ENCODE results near the gene ZNF710. TPM values are rescaled to one million over a fixed set of nuclear protein-coding genes. Genes with fewer than 3 reads are reported as not detected.

ZNF710 gene
- total RNA-seq, 1 donor from 2014 or later: 24.2 TPM

DNA sequence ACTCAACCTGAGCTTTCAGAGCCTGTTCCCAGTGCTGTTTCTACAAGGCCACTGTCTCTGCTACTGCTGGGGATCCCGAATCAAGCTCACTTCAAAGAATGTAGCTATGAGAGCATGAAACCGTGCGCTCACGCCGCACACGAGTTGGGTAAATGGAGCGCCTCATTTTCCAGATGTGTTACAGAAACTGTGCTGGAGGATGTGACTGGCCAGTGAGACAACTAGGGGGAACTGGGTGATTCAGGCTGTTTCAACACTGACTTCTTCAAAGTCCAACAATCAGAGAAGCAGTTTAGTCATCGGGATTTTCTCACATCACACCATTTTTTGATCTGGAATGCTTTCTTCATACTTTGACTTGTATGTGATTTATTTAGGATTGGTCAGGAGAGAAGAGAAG is 3.5 kb downstream of the ZNF710 start:
- TF ChIP-seq, protein P1, sequence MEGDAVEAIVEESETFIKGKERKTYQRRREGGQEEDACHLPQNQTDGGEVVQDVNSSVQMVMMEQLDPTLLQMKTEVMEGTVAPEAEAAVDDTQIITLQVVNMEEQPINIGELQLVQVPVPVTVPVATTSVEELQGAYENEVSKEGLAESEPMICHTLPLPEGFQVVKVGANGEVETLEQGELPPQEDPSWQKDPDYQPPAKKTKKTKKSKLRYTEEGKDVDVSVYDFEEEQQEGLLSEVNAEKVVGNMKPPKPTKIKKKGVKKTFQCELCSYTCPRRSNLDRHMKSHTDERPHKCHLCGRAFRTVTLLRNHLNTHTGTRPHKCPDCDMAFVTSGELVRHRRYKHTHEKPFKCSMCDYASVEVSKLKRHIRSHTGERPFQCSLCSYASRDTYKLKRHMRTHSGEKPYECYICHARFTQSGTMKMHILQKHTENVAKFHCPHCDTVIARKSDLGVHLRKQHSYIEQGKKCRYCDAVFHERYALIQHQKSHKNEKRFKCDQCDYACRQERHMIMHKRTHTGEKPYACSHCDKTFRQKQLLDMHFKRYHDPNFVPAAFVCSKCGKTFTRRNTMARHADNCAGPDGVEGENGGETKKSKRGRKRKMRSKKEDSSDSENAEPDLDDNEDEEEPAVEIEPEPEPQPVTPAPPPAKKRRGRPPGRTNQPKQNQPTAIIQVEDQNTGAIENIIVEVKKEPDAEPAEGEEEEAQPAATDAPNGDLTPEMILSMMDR (IDR thresholded peaks at IDR 0.05): no peak
- H3K4me1 Mint-ChIP-seq (ENCODE audit: unreplicated experiment): peaks cover 33% of the 10 kb centered on the region
- no peak overlapping the region for H3K4me3 Mint-ChIP-seq (ENCODE audit: unreplicated experiment)
- no peak for DNase-seq (ENCODE audit: extremely low spot score, unreplicated experiment)
- H3K27ac Mint-ChIP-seq (ENCODE audit: unreplicated experiment): peak overlapping the region; percentile 19
- no peaks in the 10 kb centered on the region for H3K9me3 Mint-ChIP-seq (ENCODE audit: unreplicated experiment)
- no peaks in the 10 kb centered on the region for H3K27me3 Mint-ChIP-seq (ENCODE audit: unreplicated experiment)
- no peaks in the 10 kb centered on the region for H3K36me3 Mint-ChIP-seq (ENCODE audit: unreplicated experiment)

DNA sequence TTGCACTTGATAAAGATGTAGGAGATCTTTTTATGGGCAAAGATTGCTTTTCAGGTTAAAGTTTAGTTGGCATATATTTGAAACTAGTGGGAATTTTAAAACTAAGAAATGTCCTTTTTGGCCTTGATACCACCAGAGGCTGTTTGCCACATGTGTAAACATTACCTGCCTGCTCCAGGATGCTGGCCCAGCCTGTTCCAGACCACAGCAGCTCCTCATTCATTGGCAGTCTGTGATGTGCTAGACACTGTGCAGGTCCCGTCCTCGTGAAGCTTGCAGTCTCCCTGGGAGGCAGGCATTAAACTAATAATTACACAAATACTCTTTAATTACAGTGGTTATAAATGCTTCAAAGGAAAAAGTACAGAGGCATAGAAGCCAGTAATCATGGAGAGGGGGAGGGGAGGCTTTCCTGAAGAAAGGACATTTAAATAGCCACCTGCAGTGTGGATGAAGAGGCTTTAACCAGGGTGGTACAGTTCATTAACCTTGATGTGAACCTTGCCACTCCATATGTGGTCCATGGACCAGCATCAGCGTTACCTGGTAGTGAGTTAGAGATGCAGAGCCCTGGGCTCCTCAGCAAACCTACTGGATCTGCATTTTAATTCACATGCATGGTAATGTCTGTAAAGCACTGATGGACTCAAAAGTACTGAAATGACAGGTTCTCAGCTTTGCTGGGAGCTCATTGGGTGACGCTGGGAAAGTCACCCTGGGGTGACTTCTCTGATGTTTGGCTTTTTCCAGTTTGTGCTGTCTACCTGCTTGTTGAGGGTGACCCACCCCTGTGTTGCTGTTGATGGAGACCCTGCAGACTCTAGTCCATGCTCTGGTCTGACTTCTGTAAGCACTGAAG is 5.3 kb downstream of the ZNF710 start:
- Mint-ChIP-seq H3K27me3 (ENCODE audit: unreplicated experiment) (no peaks in the 10 kb centered on the region), H3K36me3 (ENCODE audit: unreplicated experiment) (peaks cover 3% of the 10 kb centered on the region), H3K4me1 (ENCODE audit: unreplicated experiment) (peaks cover 24% of the 10 kb centered on the region), H3K9me3 (ENCODE audit: unreplicated experiment) (peaks cover 3% of the 10 kb centered on the region), H3K27ac (ENCODE audit: unreplicated experiment) (no peak overlapping the region), H3K4me3 (ENCODE audit: unreplicated experiment) (no peak overlapping the region)
- TF ChIP-seq, protein P1 (IDR thresholded peaks at IDR 0.05): no peak
- no peak for DNase-seq (ENCODE audit: extremely low spot score, unreplicated experiment)

DNA sequence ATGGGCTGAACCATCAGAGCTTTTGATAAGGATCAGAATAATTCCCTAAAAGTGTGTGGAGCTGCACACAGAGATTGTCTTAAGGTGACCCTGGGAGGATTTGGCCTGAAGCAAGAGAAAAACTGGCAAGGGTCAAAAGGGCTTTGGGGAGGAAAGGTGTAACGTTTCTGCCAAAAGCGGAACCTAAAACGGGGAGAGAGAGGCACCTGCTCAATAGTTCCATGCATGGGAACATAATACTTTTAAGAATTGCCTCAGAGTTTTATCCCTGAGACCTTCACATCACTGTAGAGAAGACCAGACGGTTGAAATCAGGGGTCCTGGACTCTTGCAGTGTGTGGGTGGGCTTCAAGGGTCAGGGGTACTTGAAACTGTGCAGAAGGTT is 5.9 kb downstream of the ZNF710 start:
- Mint-ChIP-seq H3K4me1 (ENCODE audit: unreplicated experiment) (peaks cover 24% of the 10 kb centered on the region), H3K27ac (ENCODE audit: unreplicated experiment) (no peak overlapping the region)
- no peak for DNase-seq (ENCODE audit: extremely low spot score, unreplicated experiment)

DNA sequence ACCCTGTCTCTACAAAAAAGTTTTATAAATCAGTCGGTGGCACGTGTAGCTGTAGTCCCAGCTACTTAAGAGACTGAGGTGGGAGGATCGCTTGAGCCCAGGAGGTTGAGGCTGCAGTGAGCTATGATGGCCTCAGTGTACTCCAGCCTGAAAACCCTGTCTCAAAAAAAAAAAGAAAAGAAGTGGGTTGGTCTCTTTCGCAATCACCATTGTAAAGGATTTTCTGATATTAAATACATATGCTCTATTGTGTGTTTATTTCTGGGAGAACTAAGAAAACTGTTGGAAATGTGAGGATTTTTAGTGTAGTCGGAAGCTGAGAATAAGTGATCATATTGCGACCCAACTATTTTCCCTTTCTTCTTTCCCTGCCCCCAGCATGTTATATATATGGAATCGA is 7.5 kb downstream of the ZNF710 start:
- H3K36me3 Mint-ChIP-seq (ENCODE audit: unreplicated experiment): peaks cover 8% of the 10 kb centered on the region
- no peaks in the 10 kb centered on the region for H3K27me3 Mint-ChIP-seq (ENCODE audit: unreplicated experiment)
- peaks cover 5% of the 10 kb centered on the region for H3K9me3 Mint-ChIP-seq (ENCODE audit: unreplicated experiment)
- H3K4me1 Mint-ChIP-seq (ENCODE audit: unreplicated experiment): peaks cover 14% of the 10 kb centered on the region
- H3K4me3 Mint-ChIP-seq (ENCODE audit: unreplicated experiment): no peak overlapping the region
- no peak for DNase-seq (ENCODE audit: extremely low spot score, unreplicated experiment)
- TF ChIP-seq, protein P1 (IDR thresholded peaks at IDR 0.05): no peak
- no peak overlapping the region for H3K27ac Mint-ChIP-seq (ENCODE audit: unreplicated experiment)

More for the DNA sequence above, 5.9 kb downstream of the ZNF710 start:
- no peak overlapping the region for H3K4me3 Mint-ChIP-seq (ENCODE audit: unreplicated experiment)
- H3K36me3 Mint-ChIP-seq (ENCODE audit: unreplicated experiment): peaks cover 6% of the 10 kb centered on the region
- H3K9me3 Mint-ChIP-seq (ENCODE audit: unreplicated experiment): peaks cover 5% of the 10 kb centered on the region
- no peaks in the 10 kb centered on the region for H3K27me3 Mint-ChIP-seq (ENCODE audit: unreplicated experiment)
- TF ChIP-seq, protein P1 (IDR thresholded peaks at IDR 0.05): no peak

DNA sequence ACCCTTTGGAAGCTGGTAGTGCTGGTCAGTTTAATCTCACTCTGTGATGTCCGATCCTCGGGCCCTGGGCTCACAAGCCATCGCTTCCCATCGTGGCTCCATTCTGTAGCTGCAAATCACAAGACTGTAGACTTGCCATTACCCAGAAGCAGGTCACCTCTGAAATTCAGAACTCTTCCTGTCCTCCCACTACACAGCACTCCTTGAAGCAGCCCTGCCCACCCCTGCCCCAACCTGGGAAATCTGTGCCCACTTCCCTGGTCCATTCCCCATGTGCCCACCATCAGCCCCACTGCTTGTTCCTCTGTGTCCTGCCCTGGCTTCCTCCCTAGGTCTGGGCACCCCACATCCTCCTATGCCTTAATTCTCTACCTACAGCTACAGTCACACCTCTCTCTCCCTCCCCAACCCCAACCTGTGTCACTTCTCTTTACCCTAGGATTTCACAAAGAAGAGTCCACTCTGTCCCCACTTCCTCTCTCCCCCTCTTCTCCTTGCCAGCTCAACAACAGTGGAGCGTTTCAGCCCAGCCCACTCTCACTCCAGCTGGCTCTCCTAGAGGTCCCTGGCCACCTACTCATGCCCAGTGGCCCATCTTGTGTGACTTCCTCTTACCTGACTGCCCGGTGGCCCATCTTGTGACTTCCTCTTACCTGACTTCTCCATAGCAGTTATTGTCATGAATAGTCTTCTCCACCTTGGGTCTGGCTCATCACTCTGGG is 8.3 kb downstream of the ZNF710 start:
- no peaks in the 10 kb centered on the region for H3K27me3 Mint-ChIP-seq (ENCODE audit: unreplicated experiment)
- H3K4me1 Mint-ChIP-seq (ENCODE audit: unreplicated experiment): peaks cover 8% of the 10 kb centered on the region
- no peak overlapping the region for H3K27ac Mint-ChIP-seq (ENCODE audit: unreplicated experiment)
- peaks cover 8% of the 10 kb centered on the region for H3K36me3 Mint-ChIP-seq (ENCODE audit: unreplicated experiment)
- TF ChIP-seq, protein P1 (IDR thresholded peaks at IDR 0.05): no peak
- peaks cover 5% of the 10 kb centered on the region for H3K9me3 Mint-ChIP-seq (ENCODE audit: unreplicated experiment)
- no peak for DNase-seq (ENCODE audit: extremely low spot score, unreplicated experiment)
- no peak overlapping the region for H3K4me3 Mint-ChIP-seq (ENCODE audit: unreplicated experiment)

Measured in osteocyte (in vitro differentiated cells).